Mesenteric fat pad (tissue), 1 donor: Measurements from ENCODE around the gene LSM4. TPM values are rescaled to one million over a fixed set of nuclear protein-coding genes. Genes with fewer than 3 reads are reported as not detected.

Source experiments
- DNase-seq: peaks from one replicate; pipeline ENCODE4 v3.0.0-alpha.2; 2020; ENCODE audit warnings: low spot score
- total RNA-seq: library from RNA; stranded (reverse); fragmentation: NEBNext Ultra II Directional; extraction: Animal tissue kit (Norgen Biotek cat#: 25700); gene quantifications from one replicate; pipeline ENCODE4 v1.2.1, GENCODE V29; 2021
- donor health status: DM: yes; HTN: yes; CAD: no.

The LSM4 gene
- total RNA-seq, 1 donor from 2014 or later: 68.4 TPM

DNA sequence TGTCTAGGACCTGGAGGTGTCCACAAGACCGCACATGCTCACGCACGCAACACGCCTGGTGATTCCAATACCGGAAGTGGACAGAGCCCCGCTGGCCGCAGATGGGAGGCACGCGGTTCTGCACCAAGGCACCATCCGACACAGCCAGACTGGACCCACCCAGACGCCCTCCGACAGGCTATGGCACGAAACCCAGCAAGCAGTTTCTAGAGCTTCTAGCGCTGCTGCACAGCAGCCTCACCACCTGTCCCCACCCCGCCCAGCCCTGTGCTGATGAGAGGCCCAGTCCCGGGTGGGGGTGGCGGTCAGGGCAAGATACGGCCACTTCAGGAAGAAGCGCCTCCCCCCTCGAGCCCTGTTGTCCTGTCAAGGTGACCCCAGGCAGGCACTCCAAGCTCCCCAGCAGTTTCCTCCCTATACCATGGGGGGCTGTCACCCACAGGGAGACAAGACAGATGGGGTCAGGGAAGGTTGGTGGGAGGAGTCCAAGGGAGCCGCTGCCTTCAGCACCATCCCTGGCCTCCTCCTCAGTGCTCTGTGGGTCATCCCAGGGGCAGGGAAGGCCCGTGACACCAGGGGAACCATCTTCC, 11.3 kb downstream of the LSM4 start:
- DNase-seq: no peak

- no peak for DNase-seq
Observed at GRCh38 chr19:18310966-18311365, 11.9 kb downstream of the LSM4 start.

DNA sequence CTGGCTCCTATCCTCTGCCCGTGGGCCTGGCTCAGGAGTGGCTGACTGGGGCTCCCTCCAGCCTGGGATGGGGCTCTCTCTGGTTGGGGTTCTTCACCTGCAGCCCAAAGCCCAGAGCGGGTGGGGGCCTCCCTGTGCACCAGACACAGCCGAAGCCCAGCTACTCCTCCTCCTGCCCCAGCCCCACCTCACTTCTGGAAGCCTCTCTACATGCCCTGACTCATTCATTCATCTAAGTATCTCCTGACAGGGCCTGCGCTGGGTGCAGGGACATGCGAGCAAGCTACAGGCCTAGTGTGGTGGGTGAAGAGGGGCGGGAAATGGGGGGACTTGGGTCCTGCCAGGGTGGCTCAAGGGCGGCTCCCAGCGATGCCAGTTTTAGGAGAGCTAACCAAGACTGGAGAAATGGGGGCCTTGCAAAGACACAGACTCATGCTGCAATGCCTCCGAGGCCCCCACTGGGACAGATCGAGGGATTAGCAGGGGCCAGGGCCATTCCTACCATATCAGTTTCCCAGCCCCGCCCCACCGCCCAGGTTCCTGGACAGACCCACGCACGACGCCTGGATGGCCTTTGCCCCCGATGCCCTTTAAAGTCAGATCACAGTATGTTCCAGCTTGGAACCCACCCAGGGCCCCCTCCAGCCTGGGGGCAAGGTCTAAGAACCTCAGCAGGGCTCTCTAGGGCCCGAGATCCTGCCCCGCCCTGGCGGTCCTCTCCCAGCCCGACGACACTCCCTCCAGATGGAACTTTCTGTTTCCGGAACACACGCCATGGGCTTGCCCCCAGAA, 12.6 kb downstream of the LSM4 start:
- no peak for DNase-seq

DNA sequence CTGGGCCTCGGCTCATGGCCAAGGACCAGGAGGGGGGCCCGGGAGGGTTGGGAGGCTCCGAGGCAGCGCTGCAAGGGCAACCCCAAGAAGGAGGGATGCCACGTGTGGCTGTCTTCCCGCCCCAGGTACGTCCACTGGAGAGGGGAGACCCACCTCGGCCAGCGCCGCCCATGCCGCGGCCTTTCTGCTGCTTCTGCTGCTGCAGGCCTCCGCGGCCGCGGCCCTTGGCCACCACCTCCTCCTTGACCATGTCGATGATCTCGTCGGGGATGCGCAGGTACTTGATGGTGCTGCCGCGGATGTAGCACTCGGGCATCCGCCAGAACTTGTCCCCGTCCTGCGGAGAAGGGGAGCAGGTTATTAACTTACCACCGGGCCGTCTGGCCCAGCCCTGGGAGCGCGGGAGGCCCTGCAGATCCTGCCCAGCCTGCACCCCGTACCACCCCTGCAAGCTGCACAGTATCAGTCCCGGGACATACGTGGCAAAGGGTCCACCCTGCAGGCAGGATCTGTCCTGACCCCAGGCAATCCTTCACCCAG, 13.3 kb downstream of the LSM4 start:
- no peak for DNase-seq

DNA sequence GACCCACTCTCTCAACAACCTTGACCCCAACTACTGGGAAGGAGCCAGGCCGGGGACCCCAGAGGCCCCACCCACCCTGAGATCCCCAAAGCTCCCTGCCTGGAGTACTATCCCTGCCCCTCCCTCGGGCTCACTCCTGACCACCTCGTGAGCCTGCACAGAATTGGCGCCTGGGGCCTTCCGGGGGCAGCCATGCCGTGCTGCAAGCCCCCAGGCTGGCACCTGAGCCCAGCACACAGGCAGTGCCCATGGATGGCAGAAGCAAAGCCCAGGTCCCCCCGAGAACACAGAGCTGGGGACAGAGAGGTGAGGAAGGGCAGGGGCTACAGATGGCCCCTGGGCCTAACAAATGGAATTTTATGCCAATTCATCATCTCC, 13.9 kb downstream of the LSM4 start:
- DNase-seq: no peak

DNA sequence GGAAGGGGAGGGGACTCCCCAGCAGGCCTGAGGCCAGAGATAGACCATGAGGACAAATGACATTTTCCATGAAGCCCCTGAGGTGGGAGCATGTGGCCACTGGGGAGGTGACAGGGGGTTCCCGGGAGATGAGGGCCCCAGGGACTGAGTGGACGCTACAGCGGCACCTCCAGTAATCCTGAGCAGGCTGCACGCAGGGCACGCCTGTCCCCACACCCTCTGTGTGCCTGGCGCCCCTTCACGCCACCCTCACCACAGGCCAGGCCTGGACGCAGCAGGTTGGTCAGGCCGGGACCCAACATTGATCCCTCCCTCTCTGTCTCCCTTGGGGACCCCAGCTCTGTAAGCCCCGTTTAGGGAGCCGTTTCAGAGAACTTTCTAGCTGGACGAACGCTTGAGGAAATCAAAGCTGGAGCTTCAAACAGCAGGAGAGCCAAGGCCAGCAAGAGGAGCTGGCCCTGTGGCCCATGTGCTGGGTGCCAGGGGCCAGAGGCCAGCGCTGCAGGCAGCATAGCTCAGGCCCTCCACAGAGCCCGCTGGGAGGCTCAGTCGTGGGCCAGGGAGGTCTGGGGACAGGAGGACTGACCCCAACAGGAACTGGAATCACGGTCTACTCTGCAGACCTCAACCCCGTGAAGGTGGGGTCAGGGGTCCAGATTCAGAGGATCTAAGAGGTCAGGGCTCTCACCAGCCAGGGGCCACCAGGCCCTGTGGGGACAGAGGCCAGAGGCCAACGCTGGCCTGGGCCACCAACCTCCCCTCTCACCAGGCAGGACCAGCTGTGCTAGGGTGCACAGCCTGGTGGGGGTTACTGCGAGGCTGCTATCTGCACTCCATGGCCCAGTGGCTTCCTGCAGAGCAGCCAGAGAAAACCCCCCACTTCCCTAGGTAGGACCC, 14.6 kb downstream of the LSM4 start:
- DNase-seq: no peak

DNA sequence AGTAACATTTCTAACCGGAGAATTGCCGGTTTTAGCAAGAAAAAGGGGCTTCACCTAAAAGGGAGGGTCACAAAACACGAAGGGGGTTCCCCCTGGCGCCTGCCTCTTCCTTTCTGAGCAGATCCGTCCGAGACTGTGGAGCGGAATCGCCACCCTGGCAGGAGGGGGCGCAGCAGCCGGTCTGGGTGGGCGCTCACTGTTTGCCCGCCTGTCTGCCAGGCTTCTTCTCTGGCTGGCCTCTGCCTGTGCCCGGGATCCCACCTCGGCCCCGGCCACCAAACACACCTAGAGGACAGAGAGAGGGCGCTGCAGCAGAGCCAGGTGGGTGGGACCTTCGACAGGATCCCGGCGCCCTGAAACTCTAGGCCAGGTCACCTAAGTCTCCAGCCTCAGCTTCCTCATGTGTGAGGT, 15.6 kb downstream of the LSM4 start:
- no peak for DNase-seq

GRCh38 chr19:18306888-18307260, 16.0 kb downstream of the LSM4 start:
- no peak for DNase-seq

GRCh38 chr19:18306209-18306887, 16.5 kb downstream of the LSM4 start:
- DNase-seq: no peak

- peak; percentile 98 for DNase-seq
Observed at GRCh38 chr19:18304458-18305310, 18.2 kb downstream of the LSM4 start.

- DNase-seq: no peak
Observed at GRCh38 chr19:18304208-18304457, 18.7 kb downstream of the LSM4 start.

GRCh38 chr19:18301718-18302111, 21.2 kb downstream of the LSM4 start:
- DNase-seq: no peak

DNA sequence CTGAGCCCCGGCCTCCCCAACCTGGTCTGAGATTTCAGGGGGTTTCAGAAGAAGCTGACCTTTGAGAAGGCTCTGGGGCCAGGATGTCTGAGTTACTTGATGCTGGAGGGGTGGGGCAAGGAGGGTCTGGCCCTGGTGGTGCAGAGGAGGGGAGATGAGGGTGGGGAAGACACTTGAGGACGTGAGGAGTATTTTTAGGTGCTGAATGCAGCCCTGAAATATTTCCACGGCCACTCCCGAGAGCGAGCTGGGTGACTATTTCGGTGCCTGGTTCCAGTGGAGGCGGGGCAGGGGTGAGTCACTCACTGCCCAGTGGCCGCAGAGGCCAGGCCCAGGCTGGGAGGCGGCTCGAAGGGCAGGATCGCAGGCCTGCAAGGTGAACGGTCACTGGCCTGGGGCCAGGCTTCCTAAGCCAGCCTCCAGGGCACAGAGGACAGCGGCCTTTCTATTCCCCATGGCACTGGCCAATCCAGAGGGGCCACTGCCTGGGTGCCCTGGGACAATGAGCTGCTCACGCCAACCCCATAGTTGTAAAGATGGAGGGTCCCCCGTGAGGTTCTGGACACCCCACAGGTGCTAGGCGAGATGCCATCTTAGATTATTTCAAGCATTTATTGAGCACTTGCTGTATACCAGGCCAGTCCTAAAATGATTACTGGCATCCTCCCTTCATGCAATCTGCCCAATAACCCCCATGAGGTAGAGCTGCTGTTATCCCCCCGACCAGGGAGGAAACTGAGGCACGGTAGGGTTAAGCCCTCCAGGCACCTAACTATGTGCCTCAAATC, 21.8 kb downstream of the LSM4 start:
- no peak for DNase-seq

DNA sequence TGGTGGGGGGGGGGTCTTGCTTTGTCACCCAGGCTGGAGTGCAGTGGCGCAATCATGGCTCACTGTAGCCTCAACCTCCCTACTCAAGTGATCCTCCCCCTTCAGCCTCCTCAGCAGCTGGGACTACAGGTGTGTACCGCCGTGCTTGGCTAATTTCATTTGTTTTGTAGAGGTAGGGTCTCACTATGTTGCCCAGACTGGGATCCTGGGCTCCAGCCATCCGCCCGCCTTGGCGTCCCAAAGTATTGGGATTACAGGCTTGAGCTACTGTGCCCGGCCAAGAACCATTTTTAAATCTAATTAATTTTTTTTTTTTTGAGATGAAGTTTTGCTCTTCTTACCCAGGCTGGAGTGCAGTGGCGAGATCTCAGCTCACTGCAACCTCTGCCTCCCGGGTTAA, 23.2 kb downstream of the LSM4 start:
- no peak for DNase-seq

DNA sequence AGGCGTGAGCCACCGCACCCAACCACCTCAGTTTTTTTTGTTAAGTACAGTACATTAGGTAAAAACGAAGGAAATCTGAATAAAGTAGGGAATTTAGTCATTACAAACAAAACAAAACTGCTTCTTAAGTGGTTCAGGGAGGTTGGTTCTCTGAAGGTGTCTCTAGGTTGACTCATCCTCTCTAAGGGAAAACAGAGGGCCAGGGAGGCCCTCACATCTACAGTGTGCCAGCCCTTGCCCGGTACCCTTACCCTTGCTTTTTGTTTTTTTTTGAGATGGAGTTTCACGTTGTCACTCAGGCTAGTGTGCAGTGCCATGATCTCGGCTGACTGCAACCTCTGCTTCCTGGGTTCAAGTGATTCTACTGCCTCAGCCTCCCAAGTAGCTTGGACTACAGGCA, 24.3 kb downstream of the LSM4 start:
- DNase-seq: no peak

DNA sequence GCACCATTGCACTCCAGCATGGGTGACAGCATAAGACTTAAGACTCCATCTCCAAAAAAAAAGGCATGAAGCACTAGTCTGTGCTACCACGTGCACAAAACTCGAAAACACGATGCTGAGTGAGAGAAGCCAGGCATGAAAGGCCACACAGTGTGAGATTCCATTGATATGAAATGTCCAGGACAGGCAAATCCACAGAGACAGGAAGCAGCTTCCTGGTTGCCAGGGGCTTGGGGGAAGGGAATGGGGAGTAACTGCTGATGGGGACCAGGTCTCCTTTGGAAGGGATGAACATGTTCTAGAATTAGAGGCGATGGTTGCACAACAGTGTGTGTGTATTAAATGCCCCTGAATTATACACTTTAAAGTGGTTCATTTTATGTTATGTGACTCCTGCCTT, 25.6 kb downstream of the LSM4 start:
- DNase-seq: no peak

DNA sequence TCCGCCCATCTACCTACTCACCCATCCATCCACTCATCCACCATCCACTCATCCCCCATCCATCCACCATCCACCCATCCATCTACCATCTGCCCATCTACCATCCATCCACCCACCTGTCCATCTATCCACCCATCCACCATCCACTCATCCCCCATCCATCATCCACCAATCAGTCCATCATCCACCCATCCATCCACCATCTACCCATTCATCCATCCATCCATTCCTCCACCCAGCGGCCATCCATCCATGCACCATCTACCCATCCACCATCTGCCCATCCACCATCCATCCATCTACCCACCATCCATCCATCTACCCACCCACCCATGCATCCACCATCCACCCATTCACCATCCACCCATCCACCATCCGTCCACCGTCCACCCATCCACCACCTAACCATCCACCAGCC, 27.8 kb downstream of the LSM4 start:
- DNase-seq: no peak

- no peak for DNase-seq
Observed at GRCh38 chr19:18294467-18294864, 28.4 kb downstream of the LSM4 start.

GRCh38 chr19:18293642-18294466, 29.0 kb downstream of the LSM4 start:
- DNase-seq: no peak
